Left renal pelvis (tissue), 4 donors: ENCODE data around the gene SLC38A6. TPM values are rescaled to one million over a fixed set of nuclear protein-coding genes. Genes with fewer than 3 reads are reported as not detected.

Experiments
- DNase-seq, 4 donors: peaks; one replicate each; pipeline ENCODE4 v3.0.0-alpha.2; 2013; ENCODE audit warnings: low read depth in 4 of 4, low spot score in 3 of 4
- polyA plus RNA-seq, 4 donors: library from polyadenylated mRNA; unstranded; fragments of 120-200 nt; gene quantifications; one replicate each; pipeline ENCODE4 v1.2.1, GENCODE V29; 2013; ENCODE audit not compliant: insufficient read length in 4 of 4

SLC38A6 gene
- polyA plus RNA-seq, 4 donors, result 18.4 to 26.8 (median 21.2) TPM

- no peak for DNase-seq
Measured at GRCh38 chr14:60975551-60975950, 5.5 kb upstream of the SLC38A6 start.

DNA sequence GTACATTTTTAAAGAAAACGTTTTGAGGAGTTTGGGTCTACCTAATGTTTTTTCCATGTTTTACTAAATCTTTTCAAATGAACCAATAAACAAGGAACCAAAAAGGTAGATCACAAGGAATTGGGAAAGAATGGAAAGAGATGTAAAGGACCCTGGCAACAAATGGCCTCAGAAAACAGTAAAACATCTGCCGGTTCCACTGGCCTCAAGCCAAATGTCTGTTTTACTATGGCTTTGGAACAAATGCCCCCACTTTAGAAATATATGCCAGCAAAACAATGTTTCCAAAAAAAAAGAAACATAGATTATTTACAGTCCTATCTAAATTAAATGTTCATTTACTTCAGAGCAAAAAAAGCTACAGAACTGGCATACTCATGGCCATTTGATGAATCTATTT lies 3.2 kb upstream of the SLC38A6 start:
- no peak for DNase-seq

DNA sequence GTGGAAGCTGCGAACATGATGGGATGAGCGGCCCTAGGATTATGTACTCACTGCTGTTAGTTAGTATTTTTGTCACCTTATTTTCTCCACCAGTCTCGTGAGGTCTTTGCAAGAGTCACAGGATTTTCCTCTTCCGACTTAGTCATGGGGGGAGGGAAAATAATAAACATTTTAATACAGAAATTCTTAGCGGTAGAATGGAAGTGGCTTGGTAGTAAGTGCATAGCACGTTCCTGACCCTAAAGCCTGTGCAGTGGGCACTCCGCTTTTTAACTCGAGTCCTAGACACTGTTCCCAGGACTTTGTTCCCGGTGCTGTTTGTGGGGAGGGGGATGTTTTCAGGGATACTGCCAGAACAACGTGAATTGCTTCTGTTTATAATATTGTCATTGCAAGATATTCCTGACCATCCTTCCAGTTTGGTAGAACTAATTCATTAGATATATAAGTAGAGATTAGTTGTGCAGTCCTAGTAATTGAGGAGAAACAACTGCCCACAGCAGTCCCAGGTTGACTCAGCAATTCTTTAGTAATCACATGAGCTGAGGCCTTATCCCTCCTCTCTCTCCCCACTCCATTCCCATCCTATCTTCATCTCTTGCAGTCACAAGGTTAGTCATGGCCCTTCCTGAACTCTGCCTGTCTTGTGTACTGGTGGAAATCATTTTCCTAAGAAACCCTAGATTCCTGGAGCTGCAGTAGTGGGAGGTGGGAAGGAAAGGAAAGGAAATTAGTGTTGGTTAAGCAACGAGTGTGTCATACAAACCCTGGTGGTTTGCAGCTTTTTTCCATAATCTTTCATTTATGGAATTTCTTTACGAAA lies 799 bp downstream of the SLC38A6 start:
- DNase-seq, result no peak

- no peak for DNase-seq
Measured at GRCh38 chr14:60984196-60984595, 3.2 kb downstream of the SLC38A6 start.

- no peak for DNase-seq
Measured at GRCh38 chr14:60986500-60986899, 5.5 kb downstream of the SLC38A6 start.

GRCh38 chr14:60989599-60989998 lies 8.6 kb downstream of the SLC38A6 start:
- DNase-seq, result no peak

DNA sequence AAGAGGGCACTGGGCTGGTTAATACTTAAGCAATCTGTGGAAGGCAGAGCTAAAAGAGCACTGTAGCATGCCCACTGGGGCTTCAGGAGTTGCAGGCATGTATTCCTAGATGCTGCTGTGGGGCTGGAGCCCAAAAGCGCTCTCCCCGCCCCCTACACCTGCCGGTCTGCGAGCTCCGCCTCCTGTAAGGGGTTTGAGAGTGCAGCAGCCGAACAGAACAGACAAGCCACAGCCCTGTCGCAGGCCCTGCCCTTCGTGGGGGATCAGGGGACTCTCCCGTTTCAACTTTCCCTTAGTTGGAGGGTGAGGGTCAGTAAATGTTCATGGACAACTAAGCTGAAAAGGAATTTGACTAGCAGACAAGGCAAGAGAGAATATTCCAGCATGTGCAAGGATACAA lies 17.6 kb downstream of the SLC38A6 start:
- no peak for DNase-seq

DNA sequence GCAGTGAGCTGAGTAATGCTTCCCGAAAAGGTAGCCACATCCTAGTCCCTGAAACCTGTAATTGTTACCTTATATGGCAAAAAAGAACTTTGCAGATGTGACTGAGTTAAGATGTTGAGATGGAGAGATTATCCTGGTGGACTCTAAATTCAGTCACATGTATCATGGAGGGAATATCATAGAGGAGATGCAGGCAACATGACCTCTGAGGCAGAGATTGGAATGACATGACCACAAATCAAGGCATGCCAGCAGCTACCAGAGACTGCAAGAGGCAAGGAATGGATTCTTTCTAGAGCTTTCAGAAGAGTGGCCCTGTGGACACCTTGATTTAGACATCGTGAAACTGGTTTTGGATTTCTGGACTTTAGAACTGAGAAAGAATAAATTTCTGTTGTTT lies 18.5 kb downstream of the SLC38A6 start:
- DNase-seq, result no peak

GRCh38 chr14:61003571-61003970 lies 22.5 kb downstream of the SLC38A6 start:
- no peak for DNase-seq

- DNase-seq, result no peak
Measured at GRCh38 chr14:61019537-61019936, 38.5 kb downstream of the SLC38A6 start.

DNA sequence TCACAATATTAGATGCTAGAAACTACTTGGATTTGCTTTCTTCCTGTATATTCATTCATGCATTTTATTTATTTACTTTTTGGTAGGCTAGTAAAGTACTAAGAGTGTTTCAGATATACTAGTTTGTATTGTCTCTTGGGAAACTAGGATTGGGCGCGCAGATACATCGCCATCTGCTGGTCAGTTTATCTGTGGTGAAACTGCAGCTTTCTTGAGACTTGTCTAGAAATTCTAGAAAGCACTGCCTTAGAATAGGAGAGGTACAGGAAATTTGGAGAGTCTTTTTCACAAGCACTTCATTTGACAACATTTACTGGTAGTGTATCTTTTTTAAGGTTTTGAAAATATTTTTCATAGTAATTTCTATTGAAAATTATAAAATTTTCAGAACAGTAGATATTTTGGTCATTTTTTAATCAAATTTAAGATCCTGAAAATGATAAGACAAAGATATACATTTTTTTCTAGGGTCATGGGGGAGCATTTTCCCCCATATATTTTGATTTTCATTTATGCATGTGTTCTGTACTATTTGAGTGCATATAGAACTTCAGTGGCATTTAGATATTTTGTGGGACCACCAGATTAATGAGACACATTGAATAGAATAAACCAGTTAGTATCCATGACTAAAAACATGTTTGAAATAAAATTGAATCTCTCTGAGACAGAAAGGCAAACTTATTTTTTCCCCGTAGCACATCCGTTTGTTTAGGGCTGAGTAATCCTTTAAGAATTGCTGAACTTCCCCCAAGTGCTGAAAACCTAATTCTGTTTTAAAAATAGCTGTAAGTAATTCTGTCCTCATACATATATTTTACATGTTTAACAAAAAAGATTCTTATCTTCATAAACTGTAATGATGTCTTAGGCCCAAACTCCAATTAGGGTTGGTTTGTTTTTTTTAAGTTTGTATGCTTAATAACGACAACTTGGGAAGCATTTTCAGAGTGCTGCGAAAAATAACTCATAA lies 44.5 kb downstream of the SLC38A6 start:
- peak; percentile 25 to 53 (median 40) for DNase-seq

DNA sequence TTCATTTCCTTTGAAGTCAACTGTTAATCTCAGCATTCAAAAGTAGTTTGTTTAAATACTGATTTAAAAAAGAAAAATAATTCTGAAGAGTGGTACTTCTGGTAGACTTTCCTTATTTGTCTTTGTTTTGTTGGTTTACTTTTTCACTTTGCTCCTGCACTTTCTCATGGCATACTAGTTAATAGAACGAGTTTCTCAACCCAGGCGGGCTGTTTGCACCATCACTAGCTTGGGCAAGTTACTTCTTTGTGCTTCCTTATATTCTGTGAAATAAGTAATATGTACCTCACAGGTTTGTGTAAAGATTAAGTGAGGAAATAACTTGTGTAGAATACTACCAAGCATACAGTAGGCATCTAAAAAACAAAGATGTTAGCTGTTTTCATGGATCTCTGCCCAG lies 45.5 kb downstream of the SLC38A6 start:
- no peak for DNase-seq

DNA sequence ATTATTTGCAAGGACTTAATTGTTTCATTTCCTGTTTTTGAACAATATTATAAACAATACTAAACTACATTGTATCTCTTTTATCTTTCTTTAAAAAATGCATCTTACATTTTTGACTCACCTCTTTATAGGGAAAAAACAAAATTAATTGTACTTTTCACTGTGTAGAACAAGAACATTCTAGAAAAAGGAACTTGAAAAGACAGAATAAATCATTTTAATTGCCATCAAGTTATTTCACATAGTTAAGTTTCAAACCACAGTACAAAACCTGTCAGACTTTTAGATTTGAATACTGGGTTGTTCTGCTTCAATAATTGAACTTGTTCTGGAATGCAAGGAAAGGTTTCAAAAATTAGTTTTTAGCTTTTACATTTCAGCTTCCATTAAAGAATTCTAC lies 50.0 kb downstream of the SLC38A6 start:
- no peak for DNase-seq

- no peak for DNase-seq
Measured at GRCh38 chr14:61033054-61033453, 52.0 kb downstream of the SLC38A6 start.

DNA sequence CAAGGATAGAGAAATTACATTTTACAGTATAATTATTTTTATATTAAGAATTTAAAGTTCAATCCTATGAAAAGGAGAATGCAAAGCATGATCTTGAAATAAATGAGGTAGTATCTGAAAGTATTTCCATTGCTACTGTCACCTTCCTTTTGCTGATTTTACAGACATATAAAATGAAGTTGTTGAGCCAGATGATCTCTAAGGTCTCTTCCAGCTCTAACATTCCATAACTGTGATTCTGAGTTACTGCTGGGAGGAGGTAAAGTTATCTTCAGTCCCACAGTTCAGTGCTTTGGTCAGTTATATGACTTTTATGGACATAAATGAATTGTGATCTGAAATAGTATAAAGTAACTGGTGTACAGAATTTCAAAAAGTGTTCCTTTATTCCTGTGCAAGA lies 52.8 kb downstream of the SLC38A6 start:
- DNase-seq, result no peak

DNA sequence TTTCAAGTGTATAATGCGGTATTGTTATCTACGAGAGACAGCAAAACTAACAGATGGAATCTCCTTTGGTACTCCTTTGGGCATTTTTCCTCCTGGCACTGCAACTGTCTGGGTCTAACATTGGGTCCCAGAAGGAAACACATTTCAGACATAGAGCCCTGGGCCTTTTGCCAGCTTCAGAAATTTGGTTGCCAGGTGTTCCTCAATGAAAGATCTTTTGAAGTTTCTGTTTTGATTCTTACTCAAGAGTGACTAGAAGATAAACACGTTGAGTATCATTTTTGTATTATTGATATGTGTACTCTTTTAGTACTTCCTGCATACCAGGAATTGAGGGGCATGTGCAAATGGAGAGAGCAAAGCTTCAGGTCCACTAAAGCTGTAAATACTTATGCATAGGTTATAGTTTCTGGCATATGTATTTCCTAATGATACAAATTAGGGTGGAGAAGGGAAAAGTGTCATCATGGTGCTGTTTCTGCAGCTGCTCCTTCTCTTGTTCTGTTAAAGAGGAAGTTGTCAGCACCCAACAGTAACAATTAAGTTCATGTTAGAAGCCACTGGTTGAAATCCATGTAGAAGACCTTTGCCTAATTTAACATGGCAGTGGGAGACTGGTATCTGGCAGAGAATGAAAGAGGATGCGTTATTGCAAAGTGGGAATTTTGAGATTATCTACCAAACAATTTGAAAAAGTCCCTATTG lies 53.5 kb downstream of the SLC38A6 start:
- DNase-seq, result no peak

DNA sequence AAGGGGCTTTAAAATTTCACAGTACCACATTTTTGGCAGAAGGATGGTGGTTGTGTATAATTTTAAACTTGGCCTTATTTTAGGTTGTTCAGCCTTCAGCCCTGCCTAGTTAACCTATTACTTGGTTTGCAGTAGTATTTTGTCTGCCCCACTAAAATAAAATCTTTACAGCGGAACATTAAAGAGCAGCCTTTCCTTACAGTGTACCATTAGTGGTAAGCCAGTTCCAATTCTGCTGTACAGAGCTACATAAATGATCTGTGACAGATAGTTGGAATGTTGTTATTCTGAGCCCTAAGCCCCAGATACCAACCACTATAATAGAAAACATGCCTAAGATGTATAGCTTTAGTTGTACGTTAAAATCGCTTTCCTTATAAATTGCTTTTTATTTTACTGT lies 56.2 kb downstream of the SLC38A6 start:
- no peak for DNase-seq

DNA sequence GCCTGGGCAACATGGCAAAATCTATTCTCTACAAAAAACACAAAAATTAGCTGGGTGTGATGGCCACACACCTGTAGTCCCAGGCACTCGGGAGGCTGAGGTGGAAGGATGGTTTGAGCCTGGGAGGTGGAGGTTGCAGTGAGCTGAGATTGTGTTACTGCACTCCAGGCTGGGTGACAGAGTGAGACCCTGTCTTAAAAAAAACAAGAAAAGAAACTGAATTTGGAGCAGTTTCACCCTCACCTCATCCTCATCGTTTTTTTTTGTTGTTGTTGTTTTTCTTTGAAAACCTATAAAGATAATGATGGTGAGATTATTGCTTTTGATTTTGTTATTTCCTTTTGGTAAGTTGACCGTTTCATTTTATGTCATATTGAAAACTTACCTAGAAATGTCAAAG lies 60.7 kb downstream of the SLC38A6 start:
- DNase-seq, result no peak

DNA sequence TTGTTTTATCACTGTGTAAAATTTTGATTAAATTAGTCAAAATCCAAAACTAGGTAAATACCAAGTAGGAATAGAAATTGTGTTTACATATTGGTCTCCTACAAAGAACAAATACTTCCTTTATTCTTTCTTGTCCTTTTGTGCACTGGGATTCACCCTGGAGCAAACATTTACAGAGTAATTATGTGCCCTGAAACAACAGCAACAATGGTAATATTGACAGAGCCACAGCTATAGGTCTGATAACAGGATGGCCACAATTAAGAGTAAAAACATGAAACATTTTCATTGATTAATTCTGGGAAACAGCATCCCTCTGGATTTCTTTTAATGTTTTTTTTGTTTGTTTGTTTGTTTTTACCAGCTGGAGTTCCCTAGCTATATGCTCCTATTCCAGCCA lies 61.2 kb downstream of the SLC38A6 start:
- no peak for DNase-seq

GRCh38 chr14:61043506-61043905 lies 62.5 kb downstream of the SLC38A6 start:
- DNase-seq, result no peak

- no peak for DNase-seq
Measured at GRCh38 chr14:61047021-61047420, 66.0 kb downstream of the SLC38A6 start.
